Cardiac muscle cell (in vitro differentiated cells and primary cell): ENCODE data around the gene LUZP2. TPM values are rescaled to one million over a fixed set of nuclear protein-coding genes. Genes with fewer than 3 reads are reported as not detected.

Experiments used
- DNase-seq, 2 donors: peaks; one replicate each; pipeline versions ENCODE4 v3.0.0 to v3.0.0-alpha.2; 2010 to 2017; ENCODE audit warnings: low read depth in 1 of 2, low spot score in 1 of 2
- H3K27ac ChIP-seq: fragments of 200-600 bp; sonication (generic); 2 replicates; pipeline ENCODE4 v1.5.1; 2016
- H3K27me3 ChIP-seq: fragments of 200-600 bp; sonication (generic); 2 replicates; pipeline ENCODE4 v1.6.0; 2016; ENCODE audit warnings: control low read depth
- H3K36me3 ChIP-seq: fragments of 200-600 bp; sonication (generic); 2 replicates; pipeline ENCODE4 v1.5.1; 2016; ENCODE audit warnings: control low read depth
- H3K4me1 ChIP-seq: fragments of 200-600 bp; sonication (generic); 2 replicates; pipeline ENCODE4 v1.8.1; 2017; ENCODE audit warnings: low read depth, mild to moderate bottlenecking, mixed run types
- H3K4me3 ChIP-seq: fragments of 200-600 bp; sonication (generic); 2 replicates; pipeline ENCODE4 v1.5.1; 2016; ENCODE audit warnings: mild to moderate bottlenecking
- H3K9me3 ChIP-seq: fragments of 200-600 bp; sonication (generic); 2 replicates; pipeline ENCODE4 v1.5.1; 2017; ENCODE audit warnings: low read depth, mild to moderate bottlenecking, control low read depth
- CTCF ChIP-seq: IDR thresholded peaks from 2 replicates; pipeline ENCODE4 v1.5.1; 2012; ENCODE audit warnings: low read depth, mild to moderate bottlenecking, low read length
- polyA plus RNA-seq: library from polyadenylated mRNA; unstranded; fragments of >200 nt; fragmentation: Nextera tagmentation; extraction: Ambion mirVana; gene quantifications from 2 replicates; pipeline ENCODE4 v1.2.1, GENCODE V29; 2016
- total RNA-seq: library from RNA; depleted of rRNA; stranded (reverse); fragments of >200 nt; gene quantifications from 2 replicates; pipeline ENCODE4 v1.2.3, GENCODE V29; 2016

The LUZP2 gene
- total and polyA plus RNA-seq, 2 experiments from 2014 or later = not detected

- no peak for TF ChIP-seq CTCF
- no peak for DNase-seq
Measured at GRCh38 chr11:24524156-24524555, 27.3 kb downstream of the LUZP2 start.

GRCh38 chr11:24531528-24531927 is 34.7 kb downstream of the LUZP2 start:
- no peaks in the 10 kb centered on the region for H3K27me3 ChIP-seq
- H3K9me3 ChIP-seq = no peaks in the 10 kb centered on the region
- no peak overlapping the region for H3K4me3 ChIP-seq
- H3K27ac ChIP-seq = no peak overlapping the region
- DNase-seq = no peak
- H3K36me3 ChIP-seq = no peaks in the 10 kb centered on the region
- no peaks in the 10 kb centered on the region for H3K4me1 ChIP-seq
- TF ChIP-seq CTCF = no peak

More at GRCh38 chr11:24524156-24524555, 27.3 kb downstream of the LUZP2 start:
- no peak overlapping the region for H3K4me3 ChIP-seq
- H3K36me3 ChIP-seq = no peaks in the 10 kb centered on the region
- H3K4me1 ChIP-seq = no peaks in the 10 kb centered on the region
- H3K9me3 ChIP-seq = no peaks in the 10 kb centered on the region
- H3K27me3 ChIP-seq = no peaks in the 10 kb centered on the region
- H3K27ac ChIP-seq = no peak overlapping the region

GRCh38 chr11:24543771-24544170 is 46.9 kb downstream of the LUZP2 start:
- Histone ChIP-seq H3K4me3 (no peak overlapping the region), H3K36me3 (no peaks in the 10 kb centered on the region), H3K27ac (no peak overlapping the region), H3K4me1 (no peaks in the 10 kb centered on the region), H3K9me3 (no peaks in the 10 kb centered on the region), H3K27me3 (no peaks in the 10 kb centered on the region)
- peak in 1 of 2 donors; percentile 42 for DNase-seq
- no peak for TF ChIP-seq CTCF

GRCh38 chr11:24556693-24557092 is 59.8 kb downstream of the LUZP2 start:
- Histone ChIP-seq H3K4me3 (no peak overlapping the region), H3K9me3 (no peaks in the 10 kb centered on the region), H3K27ac (no peak overlapping the region), H3K4me1 (no peaks in the 10 kb centered on the region), H3K36me3 (no peaks in the 10 kb centered on the region), H3K27me3 (no peaks in the 10 kb centered on the region)
- DNase-seq = no peak
- TF ChIP-seq CTCF = no peak

GRCh38 chr11:24559315-24559714 is 62.5 kb downstream of the LUZP2 start:
- no peak for TF ChIP-seq CTCF
- no peak for DNase-seq
- no peaks in the 10 kb centered on the region for H3K36me3 ChIP-seq
- H3K27me3 ChIP-seq = no peaks in the 10 kb centered on the region
- no peak overlapping the region for H3K4me3 ChIP-seq
- H3K9me3 ChIP-seq = no peaks in the 10 kb centered on the region
- no peaks in the 10 kb centered on the region for H3K4me1 ChIP-seq
- H3K27ac ChIP-seq = no peak overlapping the region

- Histone ChIP-seq H3K27me3 (no peaks in the 10 kb centered on the region), H3K4me3 (no peak overlapping the region), H3K27ac (no peak overlapping the region), H3K36me3 (no peaks in the 10 kb centered on the region), H3K9me3 (no peaks in the 10 kb centered on the region), H3K4me1 (no peaks in the 10 kb centered on the region)
- no peak for DNase-seq
- TF ChIP-seq CTCF = no peak
Measured at GRCh38 chr11:24560324-24560723, 63.5 kb downstream of the LUZP2 start.
